SK-N-SH (cell line): ENCODE data around the gene ST7. TPM values are rescaled to one million over a fixed set of nuclear protein-coding genes. Genes with fewer than 3 reads are reported as not detected.
A peak's percentile ranks its signal among the peaks of the same experiment; 100 is the strongest.

Experiments
- CTCF ChIA-PET: fragments of 300-600, 350-600 bp; formaldehyde crosslinking; extraction: SDS; loops from one replicate; lab custom pipeline; 2021; lab: Yijun Ruan, JAX
- POLR2A ChIA-PET: fragments of 350-600 bp; sonication (Branson Sonifier 250); formaldehyde crosslinking; extraction: SDS; loops from one replicate; lab custom pipeline; 2020; ENCODE audit warnings: antibody characterized with exemption, inconsistent platforms; lab: Yijun Ruan, JAX
- DNase-seq: peaks from one replicate; pipeline ENCODE4 v3.0.0; 2012
- H2AFZ ChIP-seq: fragments of 200-600 bp; sonication (generic); 2 replicates; pipeline ENCODE4 v1.8.1; 2016; ENCODE audit warnings: antibody characterized with exemption, mild to moderate bottlenecking, low read depth
- H3F3A ChIP-seq: fragments of 200-600 bp; sonication (generic); replicated peaks from 2 replicates; pipeline ENCODE3; 2016; ENCODE audit warnings: antibody characterized with exemption, mild to moderate bottlenecking; ENCODE audit not compliant: insufficient read depth
- H3K27ac ChIP-seq, 2 experiments: fragments of 200-500 bp in 1 of 2; fragments of 200-600 bp in 1 of 2; sonication (Bioruptor generic) in 1 of 2; sonication (generic), shearing (Covaris generic) in 1 of 2; 2 replicates each; pipeline versions ENCODE4 v1.5.1 to v1.6.1; 2014 to 2016; ENCODE audit warnings: low read depth in 2 of 2, inconsistent platforms in 1 of 2, low read length in 1 of 2, mild to moderate bottlenecking in 1 of 2, mixed read lengths in 1 of 2
- H3K27me3 ChIP-seq: fragments of 200-600 bp; sonication (generic), shearing (Covaris generic); 2 replicates; pipeline ENCODE4 v1.6.1; 2016; ENCODE audit warnings: mixed run types; ENCODE audit not compliant: insufficient read depth
- H3K36me3 ChIP-seq, 2 experiments: fragments of 200-500 bp in 1 of 2; fragments of 200-600 bp in 1 of 2; sonication (Bioruptor generic) in 1 of 2; sonication (generic) in 1 of 2; replicated peaks in 1 of 2; 2 replicates each; pipeline versions ENCODE3 to v1.5.1; 2014 to 2016; ENCODE audit warnings: low read length in 1 of 2, mild to moderate bottlenecking in 1 of 2; ENCODE audit not compliant: insufficient read depth in 2 of 2, control insufficient read depth in 1 of 2
- H3K4me1 ChIP-seq, 2 experiments: fragments of 200-500 bp in 1 of 2; fragments of 200-600 bp in 1 of 2; sonication (Bioruptor generic) in 1 of 2; sonication (generic), shearing (Covaris generic) in 1 of 2; 2 replicates each; pipeline versions ENCODE4 v1.5.1 to v1.6.1; 2014 to 2016; ENCODE audit warnings: low read depth in 1 of 2, low read length in 1 of 2, mixed run types in 1 of 2; ENCODE audit not compliant: insufficient read depth in 2 of 2, control insufficient read depth in 1 of 2
- H3K4me2 ChIP-seq: fragments of 200-600 bp; sonication (generic), shearing (Covaris generic); 2 replicates; pipeline ENCODE4 v1.6.1; 2017; ENCODE audit warnings: mixed run types
- H3K4me3 ChIP-seq, 2 experiments: fragments of 200-500 bp in 1 of 2; fragments of 200-600 bp in 1 of 2; sonication (Bioruptor generic) in 1 of 2; sonication (generic), shearing (Covaris generic) in 1 of 2; 2 replicates each; pipeline versions ENCODE4 v1.5.1 to v1.8.1; 2014 to 2016; ENCODE audit warnings: low read depth in 2 of 2, inconsistent platforms in 1 of 2, low read length in 1 of 2, mild to moderate bottlenecking in 1 of 2, mixed read lengths in 1 of 2, moderate library complexity in 1 of 2
- H3K79me2 ChIP-seq: fragments of 200-600 bp; sonication (generic); 2 replicates; pipeline ENCODE4 v1.8.1; 2017; ENCODE audit warnings: mild to moderate bottlenecking; ENCODE audit not compliant: insufficient read depth
- H3K9ac ChIP-seq: fragments of 200-600 bp; sonication (generic); 2 replicates; pipeline ENCODE4 v1.6.1; 2017; ENCODE audit warnings: mixed run types
- H3K9me2 ChIP-seq: fragments of 200-600 bp; sonication (generic); 2 replicates; pipeline ENCODE4 v1.6.1; 2017; ENCODE audit warnings: mixed run types
- H3K9me3 ChIP-seq: fragments of 200-600 bp; sonication (generic); 2 replicates; pipeline ENCODE4 v1.6.1; 2017; ENCODE audit warnings: mixed run types, mild to moderate bottlenecking, moderate library complexity
- H4K20me1 ChIP-seq: fragments of 200-600 bp; sonication (generic); 2 replicates; pipeline ENCODE4 v1.6.1; 2017; ENCODE audit warnings: mild to moderate bottlenecking, mixed run types; ENCODE audit not compliant: insufficient read depth
- CHD2 ChIP-seq: fragments of 150-350 bp; IDR thresholded peaks from 2 replicates; pipeline ENCODE4 v1.6.1; 2018; ENCODE audit warnings: low read length; ENCODE audit not compliant: partially characterized antibody
- ELF1 ChIP-seq: IDR thresholded peaks from 2 replicates; pipeline ENCODE4 v1.4.0; 2012
- EP300 ChIP-seq, 2 experiments: IDR thresholded peaks; 2 replicates each; pipeline versions ENCODE4 v1.4.0 to v1.6.1; 2012; ENCODE audit warnings: borderline replicate concordance in 1 of 2, low read depth in 1 of 2, low read length in 1 of 2
- EZH2phosphoT487 ChIP-seq: fragments of 200-600 bp; sonication (generic); IDR thresholded peaks from 2 replicates; pipeline ENCODE4 v1.6.1; 2017; ENCODE audit warnings: low read depth, mixed run types, mild to moderate bottlenecking, antibody characterized with exemption, moderate library complexity, borderline replicate concordance
- FOSL2 ChIP-seq: IDR thresholded peaks from 2 replicates; pipeline ENCODE4 v1.4.0; 2012; ENCODE audit warnings: low read depth, mild to moderate bottlenecking, moderate library complexity, borderline replicate concordance
- FOXM1 ChIP-seq: IDR thresholded peaks from 2 replicates; pipeline ENCODE4 v1.4.0; 2012; ENCODE audit warnings: low read depth, mild to moderate bottlenecking
- GABPA ChIP-seq: IDR thresholded peaks from 2 replicates; pipeline ENCODE4 v1.4.0; 2012; ENCODE audit warnings: low read depth, mild to moderate bottlenecking
- GATA2 ChIP-seq: sonication (generic); formaldehyde crosslinking; IDR thresholded peaks from 2 replicates; pipeline ENCODE4 v1.5.0; 2020; ENCODE audit warnings: mild to moderate bottlenecking, missing genetic modification reagents
- IRF3 ChIP-seq: fragments of 150-350 bp; IDR thresholded peaks from 2 replicates; pipeline ENCODE4 v1.6.1; 2016; ENCODE audit warnings: mild to moderate bottlenecking, low read depth, low read length
- MEF2A ChIP-seq: IDR thresholded peaks from 2 replicates; pipeline ENCODE4 v1.4.0; 2012; ENCODE audit warnings: low read depth, borderline replicate concordance
- MXI1 ChIP-seq: IDR thresholded peaks from 2 replicates; pipeline ENCODE4 v1.6.1; 2012; ENCODE audit warnings: mild to moderate bottlenecking, low read depth, low read length, improper control_type of control experiment
- NFIC ChIP-seq: IDR thresholded peaks from 2 replicates; pipeline ENCODE4 v1.4.0; 2012; ENCODE audit warnings: borderline replicate concordance
- PBX3 ChIP-seq: IDR thresholded peaks from 2 replicates; pipeline ENCODE4; 2012
- RAD21 ChIP-seq: IDR thresholded peaks from 2 replicates; pipeline ENCODE4 v1.6.1; 2012; ENCODE audit warnings: mild to moderate bottlenecking, low read length
- RCOR1 ChIP-seq: fragments of 150-350 bp; IDR thresholded peaks from 2 replicates; pipeline ENCODE4 v1.6.1; 2017; ENCODE audit warnings: antibody characterized with exemption, low read length
- RFX5 ChIP-seq: IDR thresholded peaks from 2 replicates; pipeline ENCODE4 v1.6.1; 2012; ENCODE audit warnings: mild to moderate bottlenecking, improper control_type of control experiment, low read length
- RXRA ChIP-seq: IDR thresholded peaks from 2 replicates; pipeline ENCODE4 v1.4.0; 2012; ENCODE audit warnings: low read depth, mild to moderate bottlenecking, borderline replicate concordance
- SIN3A ChIP-seq: IDR thresholded peaks from 2 replicates; pipeline ENCODE4 v1.6.1; 2012; ENCODE audit warnings: low read depth, mild to moderate bottlenecking, low read length, moderate library complexity, borderline replicate concordance
- SMC3 ChIP-seq: IDR thresholded peaks from 2 replicates; pipeline ENCODE4 v1.6.1; 2012; ENCODE audit warnings: low read depth, low read length, improper control_type of control experiment
- TAF1 ChIP-seq: IDR thresholded peaks from 2 replicates; pipeline ENCODE4 v1.6.1; 2012; ENCODE audit warnings: low read depth, mild to moderate bottlenecking, low read length, moderate library complexity, borderline replicate concordance
- TCF12 ChIP-seq: IDR thresholded peaks from 2 replicates; pipeline ENCODE4 v1.4.0; 2012
- TEAD4 ChIP-seq: IDR thresholded peaks from 2 replicates; pipeline ENCODE4 v1.4.0; 2012; ENCODE audit warnings: mild to moderate bottlenecking, borderline replicate concordance; ENCODE audit not compliant: insufficient read depth
- USF1 ChIP-seq: IDR thresholded peaks from 2 replicates; pipeline ENCODE4 v1.4.0; 2012; ENCODE audit warnings: low read depth, borderline replicate concordance
- YY1 ChIP-seq: IDR thresholded peaks from 2 replicates; pipeline ENCODE4 v1.4.0; 2012; ENCODE audit warnings: low read depth, mild to moderate bottlenecking
- WGBS: methylation state at CpG from one replicate; pipeline ENCODE4 v1.1.6; 2017; ENCODE audit warnings: low lambda C conversion rate; 5-methylcytosine and 5-hydroxymethylcytosine counted together
- polyA plus RNA-seq, 3 experiments: library from polyadenylated mRNA; depleted of rRNA; stranded (reverse); fragments of >200 nt; gene quantifications; 2 replicates each; pipeline ENCODE4 v1.2.3, GENCODE V29; 2012
- TF ChIP-seq, protein P1 (sequence below): IDR thresholded peaks from 2 replicates; pipeline ENCODE4 v1.4.0; 2012; ENCODE audit warnings: low read depth, borderline replicate concordance
- TF ChIP-seq, protein P2 (sequence below): IDR thresholded peaks from 2 replicates; pipeline ENCODE4 v1.4.0; 2012; ENCODE audit warnings: low read depth
- TF ChIP-seq, protein P3 (sequence below): fragments of 200-600 bp; sonication (generic); IDR thresholded peaks from 2 replicates; pipeline ENCODE4 v1.6.1; 2017; ENCODE audit warnings: antibody characterized with exemption, mild to moderate bottlenecking, moderate library complexity

Gene ST7
- polyA plus RNA-seq, 1 of the 3 experiments (the other 2 are of a cell fraction): 23.5 TPM

- Histone ChIP-seq H3K27me3 (no peaks in the 10 kb centered on the region), H3K36me3 (peaks cover 0 to 10% of the 10 kb centered on the region in 2 experiments), H3K4me1 (peaks cover 18 to 41% of the 10 kb centered on the region in 2 experiments), H3F3A (peaks cover 22% of the 10 kb centered on the region), H3K9me3 (no peaks in the 10 kb centered on the region), H2AFZ (no peak overlapping the region), H3K9ac (peak overlapping the region; percentile 59; the same call in 1 of the 2 replicates), H3K4me2 (peak overlapping the region; percentile 54), H3K79me2 (peaks cover 4% of the 10 kb centered on the region; the same call in 1 of the 2 replicates), H4K20me1 (no peaks in the 10 kb centered on the region), H3K9me2 (no peaks in the 10 kb centered on the region), H3K4me3 (no peak overlapping the region), H3K27ac (peak overlapping the region; percentile 64 to 94)
- ChIA-PET POLR2A (no interaction called here), CTCF (interaction anchor here (0.7 to 14.9 kb wide), 18 partner anchors 10 to 261 kb away, joined by 3 to 668 read pairs (median 4); no protein-coding TSS in a partner anchor)
- WGBS: 18% methylated on average over 4 of the region's 4 CpGs
- DNase-seq: peak; percentile 30
- no peak for TF ChIP-seq EZH2phosphoT487
- peak; percentile 92 for TF ChIP-seq TCF12
- TF ChIP-seq FOXM1: no peak; the same call in 1 of the 2 replicates
- no peak for TF ChIP-seq RCOR1
- no peak for TF ChIP-seq ELF1
- TF ChIP-seq FOSL2: peak; percentile 85
- TF ChIP-seq NFIC: peak; percentile 100
- TF ChIP-seq, protein P1, sequence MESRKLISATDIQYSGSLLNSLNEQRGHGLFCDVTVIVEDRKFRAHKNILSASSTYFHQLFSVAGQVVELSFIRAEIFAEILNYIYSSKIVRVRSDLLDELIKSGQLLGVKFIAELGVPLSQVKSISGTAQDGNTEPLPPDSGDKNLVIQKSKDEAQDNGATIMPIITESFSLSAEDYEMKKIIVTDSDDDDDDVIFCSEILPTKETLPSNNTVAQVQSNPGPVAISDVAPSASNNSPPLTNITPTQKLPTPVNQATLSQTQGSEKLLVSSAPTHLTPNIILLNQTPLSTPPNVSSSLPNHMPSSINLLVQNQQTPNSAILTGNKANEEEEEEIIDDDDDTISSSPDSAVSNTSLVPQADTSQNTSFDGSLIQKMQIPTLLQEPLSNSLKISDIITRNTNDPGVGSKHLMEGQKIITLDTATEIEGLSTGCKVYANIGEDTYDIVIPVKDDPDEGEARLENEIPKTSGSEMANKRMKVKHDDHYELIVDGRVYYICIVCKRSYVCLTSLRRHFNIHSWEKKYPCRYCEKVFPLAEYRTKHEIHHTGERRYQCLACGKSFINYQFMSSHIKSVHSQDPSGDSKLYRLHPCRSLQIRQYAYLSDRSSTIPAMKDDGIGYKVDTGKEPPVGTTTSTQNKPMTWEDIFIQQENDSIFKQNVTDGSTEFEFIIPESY: peak; percentile 76; the same call in 1 of the 2 replicates
- no peak for TF ChIP-seq CHD2
- no peak for TF ChIP-seq GABPA
- peak; percentile 92 for TF ChIP-seq RXRA
- no peak for TF ChIP-seq TAF1
- peak; percentile 91 for TF ChIP-seq TEAD4
- TF ChIP-seq, protein P2, sequence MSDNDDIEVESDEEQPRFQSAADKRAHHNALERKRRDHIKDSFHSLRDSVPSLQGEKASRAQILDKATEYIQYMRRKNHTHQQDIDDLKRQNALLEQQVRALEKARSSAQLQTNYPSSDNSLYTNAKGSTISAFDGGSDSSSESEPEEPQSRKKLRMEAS: peak; percentile 56; the same call in 1 of the 2 replicates
- peak; percentile 87; the same call in 1 of the 2 replicates for TF ChIP-seq SIN3A
- TF ChIP-seq MXI1: peak; percentile 73; the same call in 1 of the 2 replicates
- no peak for TF ChIP-seq USF1
- peak; percentile 68 to 92 for TF ChIP-seq EP300 (IDR thresholded peaks at IDR 0.05; ENCODE audit: borderline replicate concordance in 1 of 2, low read depth in 1 of 2, low read length in 1 of 2)
- no peak for TF ChIP-seq IRF3
- TF ChIP-seq, protein P3, sequence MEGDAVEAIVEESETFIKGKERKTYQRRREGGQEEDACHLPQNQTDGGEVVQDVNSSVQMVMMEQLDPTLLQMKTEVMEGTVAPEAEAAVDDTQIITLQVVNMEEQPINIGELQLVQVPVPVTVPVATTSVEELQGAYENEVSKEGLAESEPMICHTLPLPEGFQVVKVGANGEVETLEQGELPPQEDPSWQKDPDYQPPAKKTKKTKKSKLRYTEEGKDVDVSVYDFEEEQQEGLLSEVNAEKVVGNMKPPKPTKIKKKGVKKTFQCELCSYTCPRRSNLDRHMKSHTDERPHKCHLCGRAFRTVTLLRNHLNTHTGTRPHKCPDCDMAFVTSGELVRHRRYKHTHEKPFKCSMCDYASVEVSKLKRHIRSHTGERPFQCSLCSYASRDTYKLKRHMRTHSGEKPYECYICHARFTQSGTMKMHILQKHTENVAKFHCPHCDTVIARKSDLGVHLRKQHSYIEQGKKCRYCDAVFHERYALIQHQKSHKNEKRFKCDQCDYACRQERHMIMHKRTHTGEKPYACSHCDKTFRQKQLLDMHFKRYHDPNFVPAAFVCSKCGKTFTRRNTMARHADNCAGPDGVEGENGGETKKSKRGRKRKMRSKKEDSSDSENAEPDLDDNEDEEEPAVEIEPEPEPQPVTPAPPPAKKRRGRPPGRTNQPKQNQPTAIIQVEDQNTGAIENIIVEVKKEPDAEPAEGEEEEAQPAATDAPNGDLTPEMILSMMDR: no peak
- TF ChIP-seq RAD21: peak; percentile 19; the same call in 1 of the 2 replicates
- TF ChIP-seq GATA2 (CRISPR knock-in tag): peak; percentile 60; the same call in 1 of the 2 replicates
- TF ChIP-seq SMC3: peak; percentile 5; the same call in 1 of the 2 replicates
- TF ChIP-seq YY1: no peak; the same call in 1 of the 2 replicates
- TF ChIP-seq RFX5: no peak
- peak; percentile 72; the same call in 1 of the 2 replicates for TF ChIP-seq MEF2A
- peak; percentile 94 for TF ChIP-seq PBX3
Measured at GRCh38 chr7:117124591-117125220, 171.4 kb downstream of the ST7 start.
